ENCODE data around the gene SLC25A45.

- no peak for TF ChIP-seq CTCF (IDR thresholded peaks at IDR 0.05; ENCODE audit: low read length)
- TF ChIP-seq EZH2 (optimal IDR thresholded peaks at IDR 0.05; ENCODE audit: low read depth, low read length) = no peak
These were observed 40.6 kb downstream of the SLC25A45 start for GRCh38 chr11:65341856-65342255.

Measured in MM.1S (cell line).